ENCODE measurements around the gene AKAP3.

DNA sequence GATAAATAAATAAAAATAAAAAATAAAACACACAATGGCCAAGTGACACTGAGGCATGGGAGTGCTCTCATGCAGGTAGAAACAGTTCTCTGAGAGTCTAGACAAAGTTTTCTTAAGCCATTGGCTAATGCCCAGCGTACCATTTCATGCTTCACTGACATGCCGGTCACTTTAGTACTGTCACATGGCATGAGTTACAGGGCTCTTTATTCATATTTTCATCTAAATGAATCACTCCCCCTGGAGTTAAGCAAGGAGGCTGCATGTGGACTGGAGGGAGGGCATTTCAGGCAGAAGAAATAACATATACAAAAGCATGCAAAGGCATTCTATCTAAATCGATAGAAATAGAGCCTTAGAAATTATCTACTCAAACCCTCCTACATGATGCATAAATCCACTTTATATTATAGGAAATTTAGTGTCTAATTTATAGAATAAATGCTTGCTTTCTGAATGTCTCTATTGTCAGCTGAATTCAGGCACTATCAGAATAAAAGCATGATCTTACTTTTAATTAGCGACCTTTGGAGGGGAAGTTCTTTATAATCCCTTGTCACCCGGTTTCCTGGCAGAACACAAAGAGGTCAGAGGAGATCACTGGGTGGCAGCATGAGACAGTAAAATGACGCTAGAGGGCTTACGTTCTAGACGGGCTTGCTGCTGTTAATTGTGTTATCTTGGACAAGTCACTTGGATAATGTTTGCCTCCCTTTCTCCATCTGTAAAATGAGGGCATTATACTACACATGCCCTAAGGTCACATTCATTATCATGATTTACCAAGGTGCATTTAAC is 69.3 kb downstream of the AKAP3 start:
- TF ChIP-seq, protein P1, sequence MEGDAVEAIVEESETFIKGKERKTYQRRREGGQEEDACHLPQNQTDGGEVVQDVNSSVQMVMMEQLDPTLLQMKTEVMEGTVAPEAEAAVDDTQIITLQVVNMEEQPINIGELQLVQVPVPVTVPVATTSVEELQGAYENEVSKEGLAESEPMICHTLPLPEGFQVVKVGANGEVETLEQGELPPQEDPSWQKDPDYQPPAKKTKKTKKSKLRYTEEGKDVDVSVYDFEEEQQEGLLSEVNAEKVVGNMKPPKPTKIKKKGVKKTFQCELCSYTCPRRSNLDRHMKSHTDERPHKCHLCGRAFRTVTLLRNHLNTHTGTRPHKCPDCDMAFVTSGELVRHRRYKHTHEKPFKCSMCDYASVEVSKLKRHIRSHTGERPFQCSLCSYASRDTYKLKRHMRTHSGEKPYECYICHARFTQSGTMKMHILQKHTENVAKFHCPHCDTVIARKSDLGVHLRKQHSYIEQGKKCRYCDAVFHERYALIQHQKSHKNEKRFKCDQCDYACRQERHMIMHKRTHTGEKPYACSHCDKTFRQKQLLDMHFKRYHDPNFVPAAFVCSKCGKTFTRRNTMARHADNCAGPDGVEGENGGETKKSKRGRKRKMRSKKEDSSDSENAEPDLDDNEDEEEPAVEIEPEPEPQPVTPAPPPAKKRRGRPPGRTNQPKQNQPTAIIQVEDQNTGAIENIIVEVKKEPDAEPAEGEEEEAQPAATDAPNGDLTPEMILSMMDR (IDR thresholded peaks at IDR 0.05): peak; percentile 7 to 40 (median 21)
- TF ChIP-seq POLR2A (IDR thresholded peaks at IDR 0.05): no peak
